Measurements from ENCODE around the gene CREBRF.

- TF ChIP-seq, protein P1, sequence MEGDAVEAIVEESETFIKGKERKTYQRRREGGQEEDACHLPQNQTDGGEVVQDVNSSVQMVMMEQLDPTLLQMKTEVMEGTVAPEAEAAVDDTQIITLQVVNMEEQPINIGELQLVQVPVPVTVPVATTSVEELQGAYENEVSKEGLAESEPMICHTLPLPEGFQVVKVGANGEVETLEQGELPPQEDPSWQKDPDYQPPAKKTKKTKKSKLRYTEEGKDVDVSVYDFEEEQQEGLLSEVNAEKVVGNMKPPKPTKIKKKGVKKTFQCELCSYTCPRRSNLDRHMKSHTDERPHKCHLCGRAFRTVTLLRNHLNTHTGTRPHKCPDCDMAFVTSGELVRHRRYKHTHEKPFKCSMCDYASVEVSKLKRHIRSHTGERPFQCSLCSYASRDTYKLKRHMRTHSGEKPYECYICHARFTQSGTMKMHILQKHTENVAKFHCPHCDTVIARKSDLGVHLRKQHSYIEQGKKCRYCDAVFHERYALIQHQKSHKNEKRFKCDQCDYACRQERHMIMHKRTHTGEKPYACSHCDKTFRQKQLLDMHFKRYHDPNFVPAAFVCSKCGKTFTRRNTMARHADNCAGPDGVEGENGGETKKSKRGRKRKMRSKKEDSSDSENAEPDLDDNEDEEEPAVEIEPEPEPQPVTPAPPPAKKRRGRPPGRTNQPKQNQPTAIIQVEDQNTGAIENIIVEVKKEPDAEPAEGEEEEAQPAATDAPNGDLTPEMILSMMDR (IDR thresholded peaks at IDR 0.05; ENCODE audit: borderline replicate concordance, extremely low read depth, low read length, poor library complexity, severe bottlenecking): no peak
- TF ChIP-seq EZH2 (IDR thresholded peaks at IDR 0.05; ENCODE audit: borderline replicate concordance, low read depth, low read length, severe bottlenecking): no peak
Observed at GRCh38 chr5:173062141-173062540, 6.0 kb downstream of the CREBRF start.
